ENCODE data around the gene JUND. TPM values are rescaled to one million over a fixed set of nuclear protein-coding genes. Genes with fewer than 3 reads are reported as not detected.

JUND gene
- total RNA-seq, 1 experiment from 2014 or later, result 103 TPM

DNA sequence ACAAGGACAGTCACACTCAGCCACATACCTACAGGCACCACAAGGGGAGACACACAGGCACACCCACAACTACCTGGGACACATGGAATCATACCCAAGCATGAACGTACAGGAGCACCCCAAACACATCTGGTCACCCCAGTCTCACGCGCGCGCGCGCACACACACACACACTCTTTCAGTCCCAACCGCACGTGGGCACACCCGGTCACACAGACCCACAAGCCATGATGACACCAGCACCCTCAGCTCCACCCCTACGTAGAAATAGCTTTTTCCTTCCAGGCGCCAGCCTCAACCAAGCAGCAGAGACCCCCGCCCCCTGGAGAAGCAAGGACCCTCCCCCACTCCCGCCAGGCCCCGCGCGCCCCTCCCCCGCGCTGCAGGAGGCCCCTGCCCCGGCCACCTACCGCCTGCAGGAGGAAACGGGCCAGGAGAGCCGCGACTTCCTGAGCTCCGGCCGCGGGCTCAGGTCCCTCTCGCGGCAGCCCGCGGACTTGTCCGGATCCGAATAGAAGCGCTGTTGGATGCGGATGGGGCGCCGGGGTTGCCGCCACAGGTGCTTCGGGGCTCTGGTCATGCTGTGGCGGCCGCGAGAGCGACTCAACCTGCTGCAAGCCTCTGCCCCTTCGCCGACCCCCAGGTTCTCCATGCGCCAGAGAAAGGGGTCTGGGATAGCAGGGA, 48.7 kb downstream of the JUND start:
- H2BK12ac ChIP-seq (ENCODE audit: insufficient read length, low read depth, low read length), result no peak overlapping the region
- H3K27ac ChIP-seq (ENCODE audit: insufficient read length, low read depth, low read length), result no peak overlapping the region
- peaks cover 39% of the 10 kb centered on the region for H3K27me3 Mint-ChIP-seq (ENCODE audit: low read depth)
- DNase-seq, result peak; percentile 88
- no peak overlapping the region for H2AK5ac ChIP-seq (ENCODE audit: insufficient read length, low read length)
- H3K4me1 ChIP-seq (ENCODE audit: insufficient read depth, low read length), result no peaks in the 10 kb centered on the region; the same call in 1 of the 2 replicates
- H3K27me3 ChIP-seq (ENCODE audit: insufficient read depth, low read length), result no peaks in the 10 kb centered on the region
- peak overlapping the region; percentile 58; the same call in 1 of the 2 replicates for H3K14ac ChIP-seq (ENCODE audit: insufficient read depth, low read length)
- TF ChIP-seq, protein P1, sequence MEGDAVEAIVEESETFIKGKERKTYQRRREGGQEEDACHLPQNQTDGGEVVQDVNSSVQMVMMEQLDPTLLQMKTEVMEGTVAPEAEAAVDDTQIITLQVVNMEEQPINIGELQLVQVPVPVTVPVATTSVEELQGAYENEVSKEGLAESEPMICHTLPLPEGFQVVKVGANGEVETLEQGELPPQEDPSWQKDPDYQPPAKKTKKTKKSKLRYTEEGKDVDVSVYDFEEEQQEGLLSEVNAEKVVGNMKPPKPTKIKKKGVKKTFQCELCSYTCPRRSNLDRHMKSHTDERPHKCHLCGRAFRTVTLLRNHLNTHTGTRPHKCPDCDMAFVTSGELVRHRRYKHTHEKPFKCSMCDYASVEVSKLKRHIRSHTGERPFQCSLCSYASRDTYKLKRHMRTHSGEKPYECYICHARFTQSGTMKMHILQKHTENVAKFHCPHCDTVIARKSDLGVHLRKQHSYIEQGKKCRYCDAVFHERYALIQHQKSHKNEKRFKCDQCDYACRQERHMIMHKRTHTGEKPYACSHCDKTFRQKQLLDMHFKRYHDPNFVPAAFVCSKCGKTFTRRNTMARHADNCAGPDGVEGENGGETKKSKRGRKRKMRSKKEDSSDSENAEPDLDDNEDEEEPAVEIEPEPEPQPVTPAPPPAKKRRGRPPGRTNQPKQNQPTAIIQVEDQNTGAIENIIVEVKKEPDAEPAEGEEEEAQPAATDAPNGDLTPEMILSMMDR (conservative IDR thresholded peaks at IDR 0.05), result peak; percentile 62; the same call in 2 of the 3 replicates
- peak overlapping the region; percentile 68 for H3K4me2 ChIP-seq (ENCODE audit: insufficient read depth, insufficient read length, low read length)
- no peak overlapping the region for H2AFZ ChIP-seq (ENCODE audit: low read length)
- no peak overlapping the region for H2BK120ac ChIP-seq (ENCODE audit: low read depth, low read length, poor library complexity, severe bottlenecking)
- peaks cover 0 to 6% of the 10 kb centered on the region in 2 experiments; a peak in 2 of 5 replicates for H3K9me3 Mint-ChIP-seq
- no peak overlapping the region for H3K56ac ChIP-seq (ENCODE audit: insufficient read length, low read depth, low read length)
- H3K79me1 ChIP-seq (ENCODE audit: insufficient read depth, low read depth, low read length, poor library complexity, severe bottlenecking), result no peaks in the 10 kb centered on the region
- no peaks in the 10 kb centered on the region for H3K36me3 Mint-ChIP-seq (ENCODE audit: insufficient read depth in 1 of 3, low read depth in 3 of 3)
- no peak overlapping the region for H3K23ac ChIP-seq (ENCODE audit: insufficient read length, low read depth, low read length)
- H3K4me1 Mint-ChIP-seq, result peaks cover 32 to 36% of the 10 kb centered on the region in 2 experiments
- peak overlapping the region; percentile 45 for H3K18ac ChIP-seq (ENCODE audit: insufficient read length, low read depth, low read length)
- H4K20me1 ChIP-seq (ENCODE audit: control insufficient read depth, insufficient read depth, insufficient read length), result no peaks in the 10 kb centered on the region
- no peak overlapping the region for H2BK15ac ChIP-seq (ENCODE audit: low read depth, low read length)
- H3T11ph ChIP-seq (ENCODE audit: low read length), result no peak overlapping the region
- no peak overlapping the region for H4K5ac ChIP-seq (ENCODE audit: insufficient read length, low read depth, low read length)
- H4K8ac ChIP-seq (replicated peaks; ENCODE audit: insufficient read length, low read depth, low read length), result no peak overlapping the region
- H3K4me3 Mint-ChIP-seq, result peak overlapping the region; percentile 60 to 86
- H3K79me2 ChIP-seq (ENCODE audit: insufficient read depth, low read length), result no peaks in the 10 kb centered on the region
- H3K9ac ChIP-seq (ENCODE audit: extremely low read depth, insufficient read length, low read length), result no peak overlapping the region
- no peak overlapping the region for H4K91ac ChIP-seq (ENCODE audit: insufficient read length, low read depth, low read length)
- H2BK20ac ChIP-seq (ENCODE audit: low read depth, low read length, poor library complexity, severe bottlenecking), result no peak overlapping the region
- WGBS (ENCODE audit: extremely low coverage, insufficient read length, low lambda C conversion rate), result no CpG with 5 or more reads among the region's 46 CpGs
- H3K27ac Mint-ChIP-seq, result peak overlapping the region; percentile 78 to 96 (median 93); a peak in 5 of 7 replicates
- H3K9me3 ChIP-seq (ENCODE audit: control insufficient read depth, low read depth, low read length), result no peaks in the 10 kb centered on the region
- peaks cover 16% of the 10 kb centered on the region for H3K23me2 ChIP-seq (ENCODE audit: insufficient read length, low read depth, low read length, poor library complexity, severe bottlenecking)
- H2BK5ac ChIP-seq (ENCODE audit: insufficient read length, low read length), result no peak overlapping the region
- H3K4ac ChIP-seq (ENCODE audit: low read depth, low read length), result no peak overlapping the region

Data from H9 (cell line).